Measurements from ENCODE around the gene ANKRD33B.

DNA sequence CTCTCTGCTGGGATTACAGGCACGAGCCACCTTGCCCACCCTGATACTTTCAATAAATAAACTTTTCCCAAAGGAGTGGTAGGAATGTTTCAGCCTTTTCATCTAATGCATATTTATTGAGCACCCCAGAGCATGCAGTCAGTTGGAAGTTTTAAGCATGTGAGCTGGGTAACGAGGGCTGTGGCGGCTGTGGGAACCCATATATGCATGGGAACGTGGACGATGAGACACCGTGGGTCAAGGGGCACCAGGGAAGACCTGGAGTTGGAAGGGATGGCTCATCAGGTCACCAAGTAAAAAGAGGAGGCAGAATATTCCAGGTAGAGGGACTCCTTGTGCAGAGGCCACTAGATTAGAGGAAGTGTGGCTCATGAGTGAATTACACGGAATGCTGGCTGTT, 64.7 kb downstream of the ANKRD33B start:
- no peak for TF ChIP-seq EZH2phosphoT487 (IDR thresholded peaks at IDR 0.05; ENCODE audit: insufficient read depth, low read depth)
- no peak for TF ChIP-seq EZH2 (IDR thresholded peaks at IDR 0.05; ENCODE audit: insufficient read depth, poor library complexity, severe bottlenecking)
